GM18519 (cell line): ENCODE results near the gene SLC27A2.

Experiments
- ATAC-seq: cut with Tn5 transposase; IDR thresholded peaks from one replicate; pipeline ENCODE4 v1.9.1; 2021; ENCODE audit warnings: mild to moderate bottlenecking, moderate library complexity; ENCODE audit not compliant: unreplicated experiment, low FRiP score

SLC27A2 gene

GRCh38 chr15:50233192-50233736, 51.3 kb downstream of the SLC27A2 start:
- no peak for ATAC-seq

- no peak for ATAC-seq
These were observed 52.8 kb downstream of the SLC27A2 start for GRCh38 chr15:50234764-50235163.

DNA sequence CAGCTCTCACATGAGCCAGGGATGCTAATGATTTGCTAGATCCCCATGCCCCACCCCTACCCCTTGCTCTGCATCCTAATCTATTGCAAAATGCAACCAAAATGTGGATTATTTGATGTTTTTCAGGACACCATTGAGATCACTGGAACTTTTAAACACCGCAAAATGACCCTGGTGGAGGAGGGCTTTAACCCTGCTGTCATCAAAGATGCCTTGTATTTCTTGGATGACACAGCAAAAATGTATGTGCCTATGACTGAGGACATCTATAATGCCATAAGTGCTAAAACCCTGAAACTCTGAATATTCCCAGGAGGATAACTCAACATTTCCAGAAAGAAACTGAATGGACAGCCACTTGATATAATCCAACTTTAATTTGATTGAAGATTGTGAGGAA, 53.8 kb downstream of the SLC27A2 start:
- ATAC-seq = no peak

GRCh38 chr15:50236433-50236832, 54.4 kb downstream of the SLC27A2 start:
- ATAC-seq = no peak

DNA sequence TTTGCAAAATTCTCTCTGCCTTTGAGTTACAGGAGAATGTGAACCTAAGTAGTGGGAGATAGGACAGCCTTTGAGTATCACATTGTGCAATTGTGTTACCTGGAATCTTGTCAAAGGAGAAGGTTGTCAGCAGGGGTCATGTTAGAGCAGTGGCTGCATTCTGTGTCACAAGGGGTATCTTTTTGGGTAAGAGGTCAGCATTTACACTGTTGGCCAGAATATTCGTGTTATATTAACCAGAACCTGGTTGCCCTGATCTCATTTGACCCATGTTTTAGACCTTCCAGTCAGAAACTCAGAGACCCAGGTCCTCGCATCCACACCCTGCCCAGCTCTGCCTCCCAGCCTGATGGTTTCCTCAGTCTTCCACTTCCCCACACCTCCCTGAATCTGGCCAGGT, 56.3 kb downstream of the SLC27A2 start:
- ATAC-seq = no peak

- ATAC-seq = no peak
These were observed 59.9 kb downstream of the SLC27A2 start for GRCh38 chr15:50241684-50242450.

GRCh38 chr15:50244153-50244552, 62.2 kb downstream of the SLC27A2 start:
- ATAC-seq = no peak

DNA sequence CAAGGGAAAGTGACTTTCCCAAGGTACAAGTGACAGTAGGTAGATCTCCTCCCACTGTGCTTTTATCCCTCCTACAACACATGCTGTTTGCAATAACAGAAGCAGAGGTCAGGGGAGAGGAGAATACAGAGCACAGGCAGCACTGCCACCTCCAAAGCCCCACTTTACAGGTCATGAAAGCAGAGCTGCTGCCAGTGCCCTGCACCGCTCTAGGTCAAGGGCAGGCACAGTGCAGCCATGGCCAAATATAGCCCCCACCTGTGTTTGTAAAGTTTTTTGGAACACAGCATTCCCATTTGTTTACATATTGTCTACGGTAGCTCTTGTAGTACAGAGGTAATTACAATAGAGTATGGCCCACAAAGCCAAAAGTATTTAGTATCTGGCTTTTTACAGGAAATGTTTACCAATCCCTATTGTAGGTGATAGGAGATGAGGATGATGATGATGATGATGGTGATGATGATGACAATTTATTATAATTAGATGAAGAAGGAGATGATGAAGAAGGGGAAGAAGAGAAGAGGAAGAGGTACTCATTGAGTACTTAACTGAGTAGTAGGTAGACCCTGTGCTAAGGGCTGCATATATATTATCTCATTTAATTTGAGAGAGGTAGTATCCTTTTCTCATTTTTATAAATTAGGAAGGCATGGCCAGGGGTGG, 63.1 kb downstream of the SLC27A2 start:
- no peak for ATAC-seq

GRCh38 chr15:50246631-50247030, 64.6 kb downstream of the SLC27A2 start:
- no peak for ATAC-seq

GRCh38 chr15:50247819-50248655, 66.0 kb downstream of the SLC27A2 start:
- ATAC-seq = peak; percentile 75

- ATAC-seq = no peak
These were observed 67.1 kb downstream of the SLC27A2 start for GRCh38 chr15:50248994-50249582.

GRCh38 chr15:50249704-50250103, 67.7 kb downstream of the SLC27A2 start:
- ATAC-seq = no peak

DNA sequence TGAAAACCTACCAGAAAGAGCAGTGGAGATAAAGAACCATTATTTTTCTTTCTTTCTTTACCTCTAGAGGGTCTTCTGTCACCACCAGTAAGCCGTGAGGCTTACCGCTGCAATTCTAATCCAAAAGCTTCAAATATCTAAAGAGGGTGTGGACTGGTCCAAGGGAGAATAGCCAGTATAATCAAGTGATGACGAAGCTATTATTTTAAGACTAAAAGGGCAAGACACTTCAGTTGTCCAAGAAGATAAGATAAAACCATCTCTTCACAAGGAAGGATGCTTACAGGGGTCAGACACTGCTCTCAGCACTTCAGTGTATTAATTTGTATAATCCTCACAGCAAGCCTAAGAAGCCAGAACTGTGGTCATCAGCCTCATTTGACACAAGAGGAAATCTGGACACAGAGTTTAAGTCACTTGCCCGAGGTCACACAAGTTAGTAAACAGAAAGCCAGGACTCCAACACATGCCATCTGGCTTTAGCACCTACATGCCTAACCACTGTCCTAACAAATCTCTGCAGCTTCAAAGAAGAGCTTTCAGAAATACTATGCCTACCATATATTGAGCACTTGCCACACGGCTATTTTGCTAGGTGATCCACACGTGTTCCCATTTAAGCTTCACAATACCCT, 68.9 kb downstream of the SLC27A2 start:
- no peak for ATAC-seq

GRCh38 chr15:50251638-50252182, 69.7 kb downstream of the SLC27A2 start:
- no peak for ATAC-seq

- no peak for ATAC-seq
These were observed 70.6 kb downstream of the SLC27A2 start for GRCh38 chr15:50252556-50252955.

DNA sequence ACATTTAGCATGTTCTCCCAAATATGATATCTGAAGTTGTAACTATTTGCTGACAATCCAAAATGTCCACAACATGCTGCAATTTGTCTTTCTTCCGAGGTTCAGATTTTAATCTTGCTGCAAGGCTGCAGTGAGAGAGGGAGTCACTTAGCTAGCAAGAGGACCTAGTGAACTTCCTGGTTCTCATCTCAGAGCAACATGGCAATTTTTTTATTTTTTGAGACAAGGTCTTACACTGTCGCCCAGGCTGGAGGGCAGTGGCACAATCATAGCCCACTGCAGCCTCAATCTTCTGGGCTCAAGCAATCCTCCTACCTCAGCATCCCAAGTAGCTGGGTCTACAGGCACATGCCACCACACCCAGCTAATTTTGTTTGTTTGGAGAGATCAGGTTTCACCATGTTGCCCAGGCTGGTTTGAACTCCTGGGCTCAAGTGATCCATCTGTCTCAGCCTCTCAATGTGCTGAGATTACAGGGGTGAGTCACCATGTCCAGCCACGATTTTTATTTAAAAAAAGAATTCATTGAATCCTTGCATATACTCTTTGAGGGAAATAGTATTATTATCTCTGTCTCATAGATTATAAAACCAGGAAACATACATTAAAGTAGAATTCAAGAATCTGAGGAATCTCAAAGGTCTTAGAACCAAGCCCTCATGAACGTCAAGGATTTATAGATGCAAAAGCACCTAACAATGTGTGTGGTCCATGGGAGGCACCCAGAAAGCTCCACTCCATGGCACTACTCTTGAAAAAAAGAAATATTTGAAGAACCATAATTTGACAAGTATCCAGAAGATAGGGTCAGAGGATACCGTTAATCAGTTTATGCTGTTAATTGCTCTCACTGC, 74.4 kb downstream of the SLC27A2 start:
- no peak for ATAC-seq

- no peak for ATAC-seq
These were observed 75.3 kb downstream of the SLC27A2 start for GRCh38 chr15:50257332-50257731.

- no peak for ATAC-seq
These were observed 75.9 kb downstream of the SLC27A2 start for GRCh38 chr15:50257924-50258323.

GRCh38 chr15:50259276-50259675, 77.3 kb downstream of the SLC27A2 start:
- ATAC-seq = no peak
